ENCODE data around the gene FOXD2. TPM values are rescaled to one million over a fixed set of nuclear protein-coding genes. Genes with fewer than 3 reads are reported as not detected.

Gene FOXD2
- total and polyA plus RNA-seq, 2 of the 4 experiments (the other 2 are of a cell fraction), result under 0.01 to 0.03 TPM

DNA sequence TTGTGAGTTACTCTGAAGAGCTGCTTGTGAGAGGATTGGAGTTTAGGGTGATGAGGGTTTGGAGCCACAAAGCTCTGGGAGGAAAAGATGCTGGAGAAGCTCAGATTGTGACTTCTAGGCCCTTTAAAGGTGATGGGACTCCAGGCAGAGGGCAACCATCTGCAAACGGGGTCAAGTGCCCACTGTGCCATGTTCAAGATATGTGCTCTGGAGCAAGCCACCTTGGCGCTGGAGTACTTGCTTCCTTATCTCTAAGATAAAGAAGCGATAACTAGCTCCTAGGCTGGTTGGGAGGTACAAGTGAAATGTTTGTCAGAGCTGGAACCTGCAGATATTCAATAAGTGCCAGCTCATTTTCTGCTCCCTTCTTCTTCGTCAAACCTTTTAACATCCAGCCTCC is 36.1 kb upstream of the FOXD2 start:
- in situ Hi-C loops (cut with MboI; ENCODE audit: low sequenced_read_pairs) (no loop called here), dilution Hi-C loops (cut with HindIII; ENCODE audit: low sequenced_read_pairs, unreplicated experiment) (no loop called here), intact Hi-C loops (cut with micrococcal nuclease) (no loop called here)
- no peak overlapping the region for H2BK120ac ChIP-seq (ENCODE audit: low read depth, low read length)
- no peaks in the 10 kb centered on the region for H3K4me1 ChIP-seq (ENCODE audit: control insufficient read depth, insufficient read depth, low read length)
- no peak overlapping the region for H2AK9ac ChIP-seq (replicated peaks; ENCODE audit: low read depth, low read length, poor library complexity)
- ChIA-PET CTCF (interaction anchor here (1.1 kb wide), 1 partner anchor 31 kb away, joined by 3 read pairs; no protein-coding TSS in a partner anchor), POLR2A (ENCODE audit: unreplicated experiment) (no interaction called here)
- H3K14ac ChIP-seq (replicated peaks; ENCODE audit: low read depth, low read length), result no peak overlapping the region
- H3K23ac ChIP-seq (ENCODE audit: low read depth, low read length), result no peak overlapping the region
- DNase-seq, result no peak
- no TSS peak for BruUV-seq (replicated peaks)
- no peak overlapping the region for H3K4me2 ChIP-seq (ENCODE audit: low read depth, low read length)
- H3K79me1 ChIP-seq (ENCODE audit: low read depth in 1 of 2, low read length in 2 of 2), result no peaks in the 10 kb centered on the region
- H3K56ac ChIP-seq (ENCODE audit: extremely low read depth, insufficient read depth, low read length), result no peak overlapping the region
- no peak for TF ChIP-seq USF2 (IDR thresholded peaks at IDR 0.05; ENCODE audit: low read depth, low read length)
- TF ChIP-seq ELK1 (IDR thresholded peaks at IDR 0.05; ENCODE audit: borderline replicate concordance, low read depth, low read length), result no peak
- no peak for TF ChIP-seq CHD1 (IDR thresholded peaks at IDR 0.05; ENCODE audit: low read depth, low read length)
- no peak for TF ChIP-seq MAZ (IDR thresholded peaks at IDR 0.05; ENCODE audit: borderline replicate concordance, low read depth, low read length)
- TF ChIP-seq RCOR1 (IDR thresholded peaks at IDR 0.05; ENCODE audit: insufficient replicate concordance, low read length), result no peak
- no peak for TF ChIP-seq FOS (IDR thresholded peaks at IDR 0.05; ENCODE audit: low read depth, low read length)
- TF ChIP-seq MXI1 (IDR thresholded peaks at IDR 0.05; ENCODE audit: borderline replicate concordance, low read depth, low read length), result no peak
- TF ChIP-seq POLR2A (IDR thresholded peaks at IDR 0.05; ENCODE audit: low read depth, low read length), result no peak
- no peak for TF ChIP-seq RAD21 (IDR thresholded peaks at IDR 0.05; ENCODE audit: low read length)
- no peak for TF ChIP-seq CTCF (conservative IDR thresholded peaks at IDR 0.05; ENCODE audit: low read depth, low read length)
- TF ChIP-seq SMC3 (IDR thresholded peaks at IDR 0.05; ENCODE audit: low read depth, low read length), result no peak
- no peak for TF ChIP-seq RFX5 (IDR thresholded peaks at IDR 0.05; ENCODE audit: low read depth, low read length)
- no peak for TF ChIP-seq CEBPB (IDR thresholded peaks at IDR 0.05; ENCODE audit: low read depth, low read length)
- no peak for TF ChIP-seq BHLHE40 (IDR thresholded peaks at IDR 0.05; ENCODE audit: low read depth, low read length)
- TF ChIP-seq MAFK (IDR thresholded peaks at IDR 0.05; ENCODE audit: low read depth, low read length), result no peak
- TF ChIP-seq NFE2L2 (IDR thresholded peaks at IDR 0.05; ENCODE audit: low read depth, low read length), result no peak
- H4K5ac ChIP-seq (ENCODE audit: low read depth, low read length), result no peak overlapping the region
- H4K91ac ChIP-seq (ENCODE audit: insufficient read depth, low read depth, low read length), result no peak overlapping the region
- H3K18ac ChIP-seq (ENCODE audit: low read depth, low read length), result no peak overlapping the region
- no peak for ATAC-seq (ENCODE audit: low read depth)
- WGBS, 2 experiments (ENCODE audit: extremely low coverage in 2 of 2, insufficient read length in 1 of 2), result 83% methylated on average over 1 of the region's 4 CpGs; no CpG with 5 or more reads in 1 of the 2 experiments
- peaks cover 30% of the 10 kb centered on the region for H3K27me3 ChIP-seq (ENCODE audit: control insufficient read depth, insufficient read depth, low read length)
- H2BK20ac ChIP-seq (ENCODE audit: low read depth, low read length), result no peak overlapping the region
- no peaks in the 10 kb centered on the region for H3K9me3 ChIP-seq (ENCODE audit: control insufficient read depth, insufficient read depth, low read length)
- H2AFZ ChIP-seq (replicated peaks; ENCODE audit: low read length, poor library complexity), result no peak overlapping the region
- no peak overlapping the region for H3K27ac ChIP-seq (ENCODE audit: insufficient read depth, low read length)
- no peaks in the 10 kb centered on the region for H3K36me3 ChIP-seq (ENCODE audit: control insufficient read depth, insufficient read depth, low read length)
- no peaks in the 10 kb centered on the region for H4K20me1 ChIP-seq (ENCODE audit: insufficient read depth, low read length)
- H3K9me1 ChIP-seq (ENCODE audit: insufficient read depth, low read length), result no peaks in the 10 kb centered on the region
- no peak overlapping the region for H4K8ac ChIP-seq (ENCODE audit: low read depth in 2 of 2, low read length in 2 of 2)
- H2AK5ac ChIP-seq (ENCODE audit: low read depth, low read length), result no peak overlapping the region
- H3K9ac ChIP-seq (ENCODE audit: low read depth, low read length), result no peak overlapping the region
- H2BK15ac ChIP-seq (ENCODE audit: low read depth, low read length), result no peak overlapping the region
- no peak overlapping the region for H2BK5ac ChIP-seq (ENCODE audit: low read depth, low read length, poor library complexity, severe bottlenecking)
- H3K4ac ChIP-seq (ENCODE audit: low read depth, low read length), result no peak overlapping the region
- no peak overlapping the region for H3K4me3 ChIP-seq (ENCODE audit: insufficient read depth, low read depth, low read length)

Measured in IMR-90 (cell line).